ENCODE data around the gene IFIT1. TPM values are rescaled to one million over a fixed set of nuclear protein-coding genes. Genes with fewer than 3 reads are reported as not detected.
A peak's percentile ranks its signal among the peaks of the same experiment; 100 is the strongest.
"Not testable (repeated sequence)": the region's sequence is repeated elsewhere in the genome, so short reads cannot be mapped to it uniquely, and the experiment has no call there.

Gene IFIT1
- total RNA-seq, 2 experiments from 2014 or later = 6.1 to 6.3 TPM

GRCh38 chr10:89442289-89442688 lies 49.9 kb downstream of the IFIT1 start:
- CTCF ChIA-PET = no interaction called here
- peak; percentile 17 for ATAC-seq
- intact Hi-C loops (cut with micrococcal nuclease) = no loop called here
- POLR2A ChIA-PET = no interaction called here
- TF ChIP-seq CTCF (IDR thresholded peaks at IDR 0.05) = no peak
- Mint-ChIP-seq H3K27me3 (peaks cover 14% of the 10 kb centered on the region), H3K4me1 (ENCODE audit: low read depth) (no peaks in the 10 kb centered on the region), H3K9me3 (peaks cover 5% of the 10 kb centered on the region), H3K4me3 (no peak overlapping the region), H3K36me3 (ENCODE audit: low read depth) (no peaks in the 10 kb centered on the region), H3K27ac (no peak overlapping the region)
- DNase-seq = no peak

- CTCF ChIA-PET; H3K27me3 Mint-ChIP-seq; H3K27ac Mint-ChIP-seq; DNase-seq; ATAC-seq; H3K4me1 Mint-ChIP-seq (ENCODE audit: low read depth); H3K4me3 Mint-ChIP-seq; H3K9me3 Mint-ChIP-seq; H3K36me3 Mint-ChIP-seq (ENCODE audit: low read depth); intact Hi-C loops (cut with micrococcal nuclease): not testable (repeated sequence)
- POLR2A ChIA-PET = interaction anchor here (0.5 kb wide), 1 partner anchor 360 kb away, joined by 3 read pairs; no protein-coding TSS in a partner anchor
Observed at GRCh38 chr10:89444819-89445218, 52.4 kb downstream of the IFIT1 start.

- Mint-ChIP-seq H3K36me3 (ENCODE audit: low read depth) (no peaks in the 10 kb centered on the region), H3K4me3 (no peak overlapping the region), H3K4me1 (ENCODE audit: low read depth) (peaks cover 3% of the 10 kb centered on the region), H3K9me3 (peaks cover 2% of the 10 kb centered on the region), H3K27me3 (peaks cover 4% of the 10 kb centered on the region), H3K27ac (no peak overlapping the region)
- no peak for TF ChIP-seq CTCF (IDR thresholded peaks at IDR 0.05)
- no peak for DNase-seq
- ChIA-PET POLR2A (no interaction called here), CTCF (no interaction called here)
- intact Hi-C loops (cut with micrococcal nuclease) = no loop called here
- ATAC-seq = no peak
Observed at GRCh38 chr10:89450901-89451300, 58.5 kb downstream of the IFIT1 start.

- intact Hi-C loops (cut with micrococcal nuclease) = no loop called here
- Mint-ChIP-seq H3K4me3 (no peak overlapping the region), H3K27me3 (peaks cover 6% of the 10 kb centered on the region), H3K4me1 (ENCODE audit: low read depth) (peaks cover 3% of the 10 kb centered on the region), H3K27ac (no peak overlapping the region), H3K9me3 (no peaks in the 10 kb centered on the region), H3K36me3 (ENCODE audit: low read depth) (no peaks in the 10 kb centered on the region)
- no peak for ATAC-seq
- no peak for TF ChIP-seq CTCF (IDR thresholded peaks at IDR 0.05)
- POLR2A ChIA-PET = no interaction called here
- no peak for DNase-seq
- CTCF ChIA-PET = no interaction called here
Observed at GRCh38 chr10:89452193-89452592, 59.8 kb downstream of the IFIT1 start.

- intact Hi-C loops (cut with micrococcal nuclease) = no loop called here
- Mint-ChIP-seq H3K27ac (no peak overlapping the region), H3K4me1 (ENCODE audit: low read depth) (peaks cover 3% of the 10 kb centered on the region), H3K27me3 (peaks cover 6% of the 10 kb centered on the region), H3K9me3 (no peaks in the 10 kb centered on the region), H3K4me3 (no peak overlapping the region), H3K36me3 (ENCODE audit: low read depth) (no peaks in the 10 kb centered on the region)
- DNase-seq (no peak), ATAC-seq (no peak)
- CTCF ChIA-PET = no interaction called here
- POLR2A ChIA-PET = no interaction called here
- no peak for TF ChIP-seq CTCF (IDR thresholded peaks at IDR 0.05)
Observed at GRCh38 chr10:89454561-89455347, 62.3 kb downstream of the IFIT1 start.

Other genes starting within 250 kb of the IFIT1 start
- gene CH25H, start 185.3 kb upstream of the IFIT1 start, total RNA-seq = not detected
- 10 to 100 TPM; 20.4 to 20.7 TPM for gene LIPA, start 140.8 kb upstream of the IFIT1 start, total RNA-seq
- gene IFIT2, start 90.6 kb upstream of the IFIT1 start, total RNA-seq = 10 to 100 TPM; 39.2 to 41.6 TPM
- 10 to 100 TPM; 20.4 to 21.8 TPM for gene IFIT3, start 64.6 kb upstream of the IFIT1 start, total RNA-seq
- gene IFIT1B, start 14.6 kb upstream of the IFIT1 start, total RNA-seq = not detected
- gene IFIT5, start 21.9 kb downstream of the IFIT1 start, total RNA-seq = 10 to 100 TPM; 11.7 to 12.6 TPM
- gene SLC16A12, start 143.0 kb downstream of the IFIT1 start, total RNA-seq = not detected